ENCODE data around the gene NRF1.

NRF1 gene

GRCh38 chr7:129721068-129721467 is 109.5 kb downstream of the NRF1 start:
- Histone ChIP-seq H3K4me3 (ENCODE audit: insufficient read depth, low read depth, low read length, poor library complexity, severe bottlenecking) (no peak overlapping the region), H3K36me3 (ENCODE audit: control insufficient read depth, insufficient read depth, low read length) (peaks cover 47% of the 10 kb centered on the region)
- no peak for DNase-seq

GRCh38 chr7:129723679-129724078 is 112.2 kb downstream of the NRF1 start:
- no peaks in the 10 kb centered on the region for H3K4me1 ChIP-seq (ENCODE audit: control insufficient read depth, insufficient read depth, low read length, poor library complexity, severe bottlenecking)
- H3K27me3 ChIP-seq (replicated peaks; ENCODE audit: control insufficient read depth, insufficient read depth, low read length, poor library complexity, severe bottlenecking), result no peaks in the 10 kb centered on the region
- H3K27ac ChIP-seq (ENCODE audit: insufficient read depth, low read length, poor library complexity, severe bottlenecking), result no peak overlapping the region
- peaks cover 50% of the 10 kb centered on the region for H3K36me3 ChIP-seq (ENCODE audit: control insufficient read depth, insufficient read depth, low read length)
- no peaks in the 10 kb centered on the region for H3K9me3 ChIP-seq (ENCODE audit: control insufficient read depth, low read length)
- DNase-seq, result no peak
- H3K4me3 ChIP-seq (ENCODE audit: insufficient read depth, low read depth, low read length, poor library complexity, severe bottlenecking), result no peak overlapping the region

More at GRCh38 chr7:129721068-129721467, 109.5 kb downstream of the NRF1 start:
- Histone ChIP-seq H3K9me3 (ENCODE audit: control insufficient read depth, low read length) (no peaks in the 10 kb centered on the region), H3K27ac (ENCODE audit: insufficient read depth, low read length, poor library complexity, severe bottlenecking) (no peak overlapping the region), H3K4me1 (ENCODE audit: control insufficient read depth, insufficient read depth, low read length, poor library complexity, severe bottlenecking) (no peaks in the 10 kb centered on the region), H3K27me3 (replicated peaks; ENCODE audit: control insufficient read depth, insufficient read depth, low read length, poor library complexity, severe bottlenecking) (no peaks in the 10 kb centered on the region)

DNA sequence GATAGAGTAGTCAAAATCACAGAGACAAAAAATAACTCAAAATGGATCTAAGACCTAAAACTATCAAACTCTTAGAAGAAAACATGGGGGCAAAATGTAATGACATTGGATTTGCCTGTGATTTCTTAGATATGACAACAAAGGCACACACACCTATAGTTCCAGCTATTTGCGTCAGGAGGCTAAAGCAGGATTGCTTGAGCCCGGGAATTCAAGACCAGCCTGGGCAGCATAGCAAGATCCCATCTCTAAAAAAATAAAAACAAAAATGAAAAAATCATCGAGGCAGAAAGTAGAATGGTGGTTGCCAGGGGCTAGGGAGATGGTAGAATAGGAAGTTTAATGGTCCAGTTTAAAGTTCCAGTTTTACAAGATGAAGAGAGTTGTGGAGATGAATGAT is 113.3 kb downstream of the NRF1 start:
- no peak overlapping the region for H3K27ac ChIP-seq (ENCODE audit: insufficient read depth, low read length, poor library complexity, severe bottlenecking)
- no peaks in the 10 kb centered on the region for H3K27me3 ChIP-seq (replicated peaks; ENCODE audit: control insufficient read depth, insufficient read depth, low read length, poor library complexity, severe bottlenecking)
- no peak for DNase-seq
- H3K4me3 ChIP-seq (ENCODE audit: insufficient read depth, low read depth, low read length, poor library complexity, severe bottlenecking), result no peak overlapping the region
- no peaks in the 10 kb centered on the region for H3K9me3 ChIP-seq (ENCODE audit: control insufficient read depth, low read length)
- H3K36me3 ChIP-seq (ENCODE audit: control insufficient read depth, insufficient read depth, low read length), result peaks cover 54% of the 10 kb centered on the region
- no peaks in the 10 kb centered on the region for H3K4me1 ChIP-seq (ENCODE audit: control insufficient read depth, insufficient read depth, low read length, poor library complexity, severe bottlenecking)

DNA sequence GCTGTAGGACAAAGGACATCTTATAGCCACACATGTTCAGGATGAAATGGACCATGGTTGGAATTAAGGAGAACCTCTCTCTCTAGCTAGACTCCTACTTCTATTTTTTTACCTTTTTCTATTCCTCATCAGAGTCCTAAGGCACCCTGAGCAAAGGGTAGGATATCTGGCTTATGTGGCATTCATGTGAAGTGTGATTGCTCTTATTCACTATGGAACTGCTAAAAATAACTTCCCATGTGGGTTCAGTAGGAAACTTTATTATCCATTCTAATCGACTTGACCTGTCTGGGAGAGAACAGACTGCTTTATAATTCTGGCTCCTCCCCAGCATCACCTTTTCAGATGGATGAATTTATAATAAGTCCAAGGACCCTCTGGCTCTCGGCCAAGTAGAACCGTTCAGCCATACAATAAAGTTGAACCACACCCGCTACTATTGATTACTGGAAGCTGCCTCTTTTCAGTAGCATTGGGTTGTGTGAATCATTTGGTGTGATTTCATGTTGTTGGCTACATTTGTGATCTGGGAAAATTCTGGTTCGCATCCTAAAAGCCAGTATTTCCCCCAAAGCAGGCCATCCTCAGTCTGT is 117.5 kb downstream of the NRF1 start:
- peaks cover 66% of the 10 kb centered on the region for H3K36me3 ChIP-seq (ENCODE audit: control insufficient read depth, insufficient read depth, low read length)
- H3K4me3 ChIP-seq (ENCODE audit: insufficient read depth, low read depth, low read length, poor library complexity, severe bottlenecking), result no peak overlapping the region
- H3K4me1 ChIP-seq (ENCODE audit: control insufficient read depth, insufficient read depth, low read length, poor library complexity, severe bottlenecking), result no peaks in the 10 kb centered on the region
- no peaks in the 10 kb centered on the region for H3K9me3 ChIP-seq (ENCODE audit: control insufficient read depth, low read length)
- H3K27ac ChIP-seq (ENCODE audit: insufficient read depth, low read length, poor library complexity, severe bottlenecking), result no peak overlapping the region
- DNase-seq, result no peak
- no peaks in the 10 kb centered on the region for H3K27me3 ChIP-seq (replicated peaks; ENCODE audit: control insufficient read depth, insufficient read depth, low read length, poor library complexity, severe bottlenecking)

DNA sequence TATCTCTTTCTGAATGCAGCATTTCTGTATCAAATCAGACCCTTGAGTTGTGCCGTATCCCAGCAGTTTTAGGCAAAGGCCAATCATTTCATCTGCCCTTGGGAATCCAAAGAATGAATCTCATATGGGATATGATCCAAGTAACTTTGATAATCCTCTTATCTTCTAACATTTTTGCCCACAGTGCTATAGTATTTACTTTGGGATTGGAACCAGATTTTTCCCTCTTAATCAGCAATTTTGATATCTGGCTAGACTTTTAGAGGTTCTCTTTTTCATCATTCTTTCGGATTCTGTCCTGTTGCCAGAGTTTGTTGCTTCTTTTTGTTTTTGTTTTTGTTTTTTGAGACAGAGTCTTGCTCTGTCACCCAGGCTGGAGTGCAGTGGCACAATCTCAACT is 118.0 kb downstream of the NRF1 start:
- no peaks in the 10 kb centered on the region for H3K27me3 ChIP-seq (replicated peaks; ENCODE audit: control insufficient read depth, insufficient read depth, low read length, poor library complexity, severe bottlenecking)
- DNase-seq, result no peak
- peaks cover 66% of the 10 kb centered on the region for H3K36me3 ChIP-seq (ENCODE audit: control insufficient read depth, insufficient read depth, low read length)
- H3K4me1 ChIP-seq (ENCODE audit: control insufficient read depth, insufficient read depth, low read length, poor library complexity, severe bottlenecking), result no peaks in the 10 kb centered on the region
- H3K27ac ChIP-seq (ENCODE audit: insufficient read depth, low read length, poor library complexity, severe bottlenecking), result no peak overlapping the region
- H3K9me3 ChIP-seq (ENCODE audit: control insufficient read depth, low read length), result no peaks in the 10 kb centered on the region
- no peak overlapping the region for H3K4me3 ChIP-seq (ENCODE audit: insufficient read depth, low read depth, low read length, poor library complexity, severe bottlenecking)

DNA sequence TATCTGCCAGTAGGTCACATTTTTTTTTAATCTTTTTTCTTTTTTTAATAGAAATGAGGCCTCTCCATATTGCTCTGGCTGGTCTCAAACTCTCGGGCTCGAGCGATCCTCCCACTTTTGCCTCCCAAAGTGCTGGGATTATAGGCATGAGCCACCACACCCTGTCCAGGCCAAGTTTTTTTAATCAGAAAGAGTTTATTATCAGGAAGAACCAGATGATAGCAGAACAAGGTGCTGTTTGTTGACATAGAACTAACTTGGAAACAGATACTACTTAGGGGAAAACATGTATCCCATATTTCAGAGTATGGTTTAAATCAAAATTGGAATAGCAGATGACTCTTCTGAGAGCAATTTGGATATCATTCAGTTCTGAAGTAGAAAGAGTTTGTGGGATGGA is 118.6 kb downstream of the NRF1 start:
- H3K4me1 ChIP-seq (ENCODE audit: control insufficient read depth, insufficient read depth, low read length, poor library complexity, severe bottlenecking), result no peaks in the 10 kb centered on the region
- no peaks in the 10 kb centered on the region for H3K27me3 ChIP-seq (replicated peaks; ENCODE audit: control insufficient read depth, insufficient read depth, low read length, poor library complexity, severe bottlenecking)
- H3K36me3 ChIP-seq (ENCODE audit: control insufficient read depth, insufficient read depth, low read length), result peaks cover 71% of the 10 kb centered on the region
- no peak overlapping the region for H3K4me3 ChIP-seq (ENCODE audit: insufficient read depth, low read depth, low read length, poor library complexity, severe bottlenecking)
- H3K27ac ChIP-seq (ENCODE audit: insufficient read depth, low read length, poor library complexity, severe bottlenecking), result no peak overlapping the region
- no peaks in the 10 kb centered on the region for H3K9me3 ChIP-seq (ENCODE audit: control insufficient read depth, low read length)
- DNase-seq, result no peak

DNA sequence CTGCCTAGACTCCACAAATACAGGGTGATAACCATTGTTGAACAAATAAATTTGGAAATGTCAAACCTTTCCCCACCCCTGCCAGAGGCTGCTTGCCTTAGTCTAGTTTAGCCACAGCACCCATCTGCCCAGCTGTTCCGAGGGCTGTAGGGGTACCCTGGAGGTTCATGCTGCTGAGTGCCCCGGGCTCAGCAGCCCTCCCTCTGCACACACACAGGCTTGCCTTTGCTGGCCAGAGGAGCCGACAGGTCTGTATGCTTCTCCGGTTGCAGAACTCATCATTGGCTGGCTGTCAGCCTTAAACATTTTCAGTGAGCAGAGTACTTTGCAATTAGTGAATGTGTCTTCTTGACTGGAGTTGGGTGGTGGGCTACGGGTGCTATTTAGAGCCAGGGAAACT is 122.9 kb downstream of the NRF1 start:
- H3K27me3 ChIP-seq (replicated peaks; ENCODE audit: control insufficient read depth, insufficient read depth, low read length, poor library complexity, severe bottlenecking), result no peaks in the 10 kb centered on the region
- H3K27ac ChIP-seq (ENCODE audit: insufficient read depth, low read length, poor library complexity, severe bottlenecking), result no peak overlapping the region
- H3K9me3 ChIP-seq (ENCODE audit: control insufficient read depth, low read length), result no peaks in the 10 kb centered on the region
- no peak overlapping the region for H3K4me3 ChIP-seq (ENCODE audit: insufficient read depth, low read depth, low read length, poor library complexity, severe bottlenecking)
- DNase-seq, result no peak
- H3K4me1 ChIP-seq (ENCODE audit: control insufficient read depth, insufficient read depth, low read length, poor library complexity, severe bottlenecking), result no peaks in the 10 kb centered on the region
- H3K36me3 ChIP-seq (ENCODE audit: control insufficient read depth, insufficient read depth, low read length), result peaks cover 44% of the 10 kb centered on the region

- no peak overlapping the region for H3K4me3 ChIP-seq (ENCODE audit: insufficient read depth, low read depth, low read length, poor library complexity, severe bottlenecking)
- no peaks in the 10 kb centered on the region for H3K4me1 ChIP-seq (ENCODE audit: control insufficient read depth, insufficient read depth, low read length, poor library complexity, severe bottlenecking)
- H3K36me3 ChIP-seq (ENCODE audit: control insufficient read depth, insufficient read depth, low read length), result peaks cover 26% of the 10 kb centered on the region
- DNase-seq, result no peak
- H3K27ac ChIP-seq (ENCODE audit: insufficient read depth, low read length, poor library complexity, severe bottlenecking), result no peak overlapping the region
- H3K9me3 ChIP-seq (ENCODE audit: control insufficient read depth, low read length), result no peaks in the 10 kb centered on the region
- no peaks in the 10 kb centered on the region for H3K27me3 ChIP-seq (replicated peaks; ENCODE audit: control insufficient read depth, insufficient read depth, low read length, poor library complexity, severe bottlenecking)
These were observed 127.9 kb downstream of the NRF1 start for GRCh38 chr7:129739427-129739826.

GRCh38 chr7:129740574-129741410 is 129.3 kb downstream of the NRF1 start:
- no peak overlapping the region for H3K4me3 ChIP-seq (ENCODE audit: insufficient read depth, low read depth, low read length, poor library complexity, severe bottlenecking)
- H3K27me3 ChIP-seq (replicated peaks; ENCODE audit: control insufficient read depth, insufficient read depth, low read length, poor library complexity, severe bottlenecking), result no peaks in the 10 kb centered on the region
- no peak for DNase-seq
- peaks cover 23% of the 10 kb centered on the region for H3K36me3 ChIP-seq (ENCODE audit: control insufficient read depth, insufficient read depth, low read length)
- no peaks in the 10 kb centered on the region for H3K4me1 ChIP-seq (ENCODE audit: control insufficient read depth, insufficient read depth, low read length, poor library complexity, severe bottlenecking)
- no peaks in the 10 kb centered on the region for H3K9me3 ChIP-seq (ENCODE audit: control insufficient read depth, low read length)
- H3K27ac ChIP-seq (ENCODE audit: insufficient read depth, low read length, poor library complexity, severe bottlenecking), result no peak overlapping the region

- DNase-seq, result no peak
- peaks cover 23% of the 10 kb centered on the region for H3K36me3 ChIP-seq (ENCODE audit: control insufficient read depth, insufficient read depth, low read length)
- no peaks in the 10 kb centered on the region for H3K9me3 ChIP-seq (ENCODE audit: control insufficient read depth, low read length)
- no peaks in the 10 kb centered on the region for H3K4me1 ChIP-seq (ENCODE audit: control insufficient read depth, insufficient read depth, low read length, poor library complexity, severe bottlenecking)
- H3K27me3 ChIP-seq (replicated peaks; ENCODE audit: control insufficient read depth, insufficient read depth, low read length, poor library complexity, severe bottlenecking), result no peaks in the 10 kb centered on the region
- H3K27ac ChIP-seq (ENCODE audit: insufficient read depth, low read length, poor library complexity, severe bottlenecking), result no peak overlapping the region
- H3K4me3 ChIP-seq (ENCODE audit: insufficient read depth, low read depth, low read length, poor library complexity, severe bottlenecking), result no peak overlapping the region
These were observed 130.3 kb downstream of the NRF1 start for GRCh38 chr7:129741743-129742213.
